Thoracic aorta (tissue), 2 donors: ENCODE measurements around the gene NTSR1. TPM values are rescaled to one million over a fixed set of nuclear protein-coding genes. Genes with fewer than 3 reads are reported as not detected.

Source experiments
- ATAC-seq: fragments of 150-250 bp; one replicate; pipeline ENCODE4 v1.8.0; 2017; ENCODE audit warnings: low read depth; ENCODE audit not compliant: insufficient number of reproducible peaks, low FRiP score
- DNase-seq: peaks from one replicate; pipeline ENCODE4 v3.0.0-alpha.2; 2020; ENCODE audit warnings: low spot score
- H3K27ac ChIP-seq, 2 donors: fragments of 200-600 bp; sonication (generic); 1 replicate in 1 of 2; 2 replicates in 1 of 2; pipeline ENCODE4 v1.5.1; 2016; ENCODE audit warnings: mild to moderate bottlenecking in 2 of 2, moderate library complexity in 2 of 2
- H3K27me3 ChIP-seq: fragments of 200-600 bp; sonication (generic); replicated peaks from 2 replicates; pipeline ENCODE4 v1.6.0; 2016; ENCODE audit warnings: mild to moderate bottlenecking; ENCODE audit not compliant: insufficient read depth
- H3K36me3 ChIP-seq: fragments of 200-600 bp; sonication (generic); one replicate; pipeline ENCODE4 v1.5.1; 2016
- H3K4me1 ChIP-seq, 2 donors: fragments of 200-600 bp; sonication (generic); 1 replicate in 1 of 2; 2 replicates in 1 of 2; pipeline versions ENCODE4 v1.5.1 to v1.6.0; 2016; ENCODE audit warnings: low read depth in 2 of 2, mild to moderate bottlenecking in 1 of 2; ENCODE audit not compliant: control insufficient read depth in 1 of 2
- H3K4me3 ChIP-seq: fragments of 200-600 bp; sonication (generic); 2 replicates; pipeline ENCODE4 v1.5.1; 2016; ENCODE audit warnings: mild to moderate bottlenecking
- H3K9me3 ChIP-seq: fragments of 200-600 bp; sonication (generic); 2 replicates; pipeline ENCODE4 v1.5.1; 2016
- CTCF ChIP-seq: fragments of 200-600 bp; sonication (generic); IDR thresholded peaks from one replicate; pipeline ENCODE4 v1.5.1; 2019; ENCODE audit warnings: antibody characterized with exemption
- total RNA-seq, 2 donors: library from RNA; depleted of rRNA; stranded (reverse); fragments of >200 nt; gene quantifications; one replicate each; pipeline versions ENCODE4 v1.1.0 to v1.2.3, GENCODE V29; 2016

Gene NTSR1
- not detected for total RNA-seq

- Histone ChIP-seq H3K36me3 (no peaks in the 10 kb centered on the region), H3K4me3 (no peak within 1 kb of the TSS), H3K9me3 (no peaks in the 10 kb centered on the region), H3K27me3 (no peaks in the 10 kb centered on the region), H3K27ac (no peak within 1 kb of the TSS), H3K4me1 (peaks cover 0 to 4% of the 10 kb centered on the region in 2 donors)
- TF ChIP-seq CTCF = no peak
- ATAC-seq (no peak), DNase-seq (no peak)
These were observed at the start of gene NTSR1 for GRCh38 chr20:62708591-62709536. Gene NTSR1 (plus strand): TSS chr20:62708836. CDS start chr20:62709208, 372 bp downstream.

DNA sequence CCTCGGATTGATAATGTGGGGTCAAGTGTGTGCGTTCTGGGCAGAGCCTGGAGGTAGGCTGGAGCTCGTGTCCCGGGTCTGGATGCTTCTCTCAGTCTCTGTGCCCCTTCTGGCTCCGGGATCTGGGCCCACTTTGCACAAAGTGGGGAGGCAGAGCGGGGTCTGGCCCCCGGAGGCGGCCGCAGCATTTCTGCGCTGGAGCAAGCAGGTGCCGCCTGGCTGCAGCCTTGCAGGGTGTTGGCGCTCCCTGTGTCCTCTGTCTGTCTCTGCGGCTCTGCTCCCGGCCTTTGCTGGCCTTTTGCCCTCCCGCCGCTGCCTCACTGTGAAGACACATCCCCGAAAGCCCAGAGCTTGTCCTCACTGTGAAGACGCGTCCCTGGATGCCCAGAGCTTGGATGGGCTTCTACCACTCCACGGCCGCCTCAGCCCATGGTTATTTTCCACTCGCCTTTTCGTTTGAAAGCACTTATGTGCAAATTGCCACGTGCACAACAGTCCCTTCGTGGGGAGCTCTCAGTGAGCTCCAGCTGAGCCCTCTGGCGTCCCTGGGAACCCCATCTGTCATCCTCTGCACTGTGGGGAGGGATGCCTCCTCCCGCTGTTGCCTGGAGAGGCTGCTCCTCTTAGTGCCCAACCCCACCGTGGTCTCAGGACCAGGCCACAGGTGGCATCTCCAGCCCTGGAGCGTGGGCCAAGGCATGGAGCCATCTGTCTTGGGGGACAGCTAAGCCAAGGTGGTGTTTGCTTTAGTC lies 49.0 kb upstream of the NTSR1 start:
- Histone ChIP-seq H3K27ac (no peak overlapping the region), H3K9me3 (no peaks in the 10 kb centered on the region), H3K27me3 (no peaks in the 10 kb centered on the region), H3K4me1 (no peaks in the 10 kb centered on the region), H3K36me3 (no peaks in the 10 kb centered on the region), H3K4me3 (no peak overlapping the region)
- DNase-seq = no peak
- no peak for ATAC-seq
- no peak for TF ChIP-seq CTCF

DNA sequence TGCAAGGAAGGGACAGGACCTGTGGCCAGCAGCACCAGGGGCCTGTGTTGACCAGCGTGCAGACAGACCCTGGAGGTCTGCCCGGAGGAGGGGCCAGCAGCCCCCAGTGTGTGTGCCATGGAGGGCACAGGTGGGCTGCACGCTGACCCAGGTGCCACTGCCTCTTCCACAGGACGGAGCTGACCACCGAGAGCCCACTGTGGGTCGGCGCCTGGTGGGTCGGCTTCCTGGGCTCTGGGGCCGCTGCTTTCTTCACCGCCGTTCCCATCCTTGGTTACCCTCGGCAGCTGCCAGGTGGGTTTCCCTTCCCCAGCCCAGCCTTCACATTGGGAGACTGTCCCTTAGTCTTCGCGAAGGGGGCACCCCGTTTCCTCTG lies 48.4 kb upstream of the NTSR1 start:
- no peaks in the 10 kb centered on the region for H3K27me3 ChIP-seq
- H3K36me3 ChIP-seq = no peaks in the 10 kb centered on the region
- DNase-seq (no peak), ATAC-seq (no peak)
- no peak overlapping the region for H3K27ac ChIP-seq
- TF ChIP-seq CTCF = no peak
- H3K9me3 ChIP-seq = no peaks in the 10 kb centered on the region
- no peak overlapping the region for H3K4me3 ChIP-seq
- no peaks in the 10 kb centered on the region for H3K4me1 ChIP-seq

DNA sequence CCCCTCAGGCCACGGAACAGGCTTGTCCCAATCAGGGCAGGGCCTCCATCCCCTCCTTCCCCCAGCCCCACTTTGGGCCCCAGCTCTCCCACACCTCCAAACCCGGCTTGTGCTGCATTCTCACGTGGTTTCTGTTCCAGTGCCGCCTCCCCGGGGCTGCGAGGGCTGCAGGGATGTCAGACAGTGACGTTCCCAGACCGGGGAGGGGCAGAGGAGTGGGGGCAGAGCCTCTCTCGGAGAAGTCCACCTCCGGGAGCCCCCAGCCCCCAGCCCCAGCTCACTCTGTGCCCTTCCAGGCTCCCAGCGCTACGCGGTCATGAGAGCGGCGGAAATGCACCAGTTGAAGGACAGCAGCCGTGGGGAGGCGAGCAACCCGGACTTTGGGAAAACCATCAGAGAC lies 47.9 kb upstream of the NTSR1 start:
- Histone ChIP-seq H3K27ac (no peak overlapping the region), H3K36me3 (no peaks in the 10 kb centered on the region), H3K4me1 (no peaks in the 10 kb centered on the region), H3K27me3 (no peaks in the 10 kb centered on the region), H3K9me3 (no peaks in the 10 kb centered on the region), H3K4me3 (no peak overlapping the region)
- no peak for TF ChIP-seq CTCF
- ATAC-seq = no peak
- no peak for DNase-seq

- no peaks in the 10 kb centered on the region for H3K27me3 ChIP-seq
- DNase-seq = no peak
- H3K4me1 ChIP-seq = no peaks in the 10 kb centered on the region
- no peaks in the 10 kb centered on the region for H3K9me3 ChIP-seq
- ATAC-seq = no peak
- no peak overlapping the region for H3K4me3 ChIP-seq
- no peak overlapping the region for H3K27ac ChIP-seq
- H3K36me3 ChIP-seq = no peaks in the 10 kb centered on the region
- no peak for TF ChIP-seq CTCF
These were observed 47.0 kb upstream of the NTSR1 start for GRCh38 chr20:62661647-62662046.
